BLaER1 (cell line): ENCODE measurements around the gene PRPF39.
"Not testable (repeated sequence)": the region's sequence is repeated elsewhere in the genome, so short reads cannot be mapped to it uniquely, and the experiment has no call there.

Experiments
- H3K27ac ChIP-seq: shearing (Covaris generic); formaldehyde crosslinking; 2 replicates; pipeline ENCODE4 v1.8.1; 2022
- H3K27me3 ChIP-seq: shearing (Covaris generic); formaldehyde crosslinking; 2 replicates; pipeline ENCODE4 v1.8.1; 2022
- H3K36me3 ChIP-seq: shearing (Covaris generic); formaldehyde crosslinking; 2 replicates; pipeline ENCODE4 v1.8.1; 2022
- H3K4me1 ChIP-seq: shearing (Covaris generic); formaldehyde crosslinking; 2 replicates; pipeline ENCODE4 v1.8.1; 2022
- H3K4me2 ChIP-seq: shearing (Covaris generic); formaldehyde crosslinking; 2 replicates; pipeline ENCODE4 v1.8.1; 2022
- H3K4me3 ChIP-seq: shearing (Covaris generic); formaldehyde crosslinking; 2 replicates; pipeline ENCODE4 v1.8.1; 2022
- H3K9ac ChIP-seq: shearing (Covaris generic); formaldehyde crosslinking; 2 replicates; pipeline ENCODE4 v1.8.1; 2022
- H3K9me3 ChIP-seq: shearing (Covaris generic); formaldehyde crosslinking; 2 replicates; pipeline ENCODE4 v1.8.1; 2022
- H4K20me1 ChIP-seq: shearing (Covaris generic); formaldehyde crosslinking; 2 replicates; pipeline ENCODE4 v1.8.1; 2022
- Cebpa-rat ChIP-seq: shearing (Covaris generic); IDR thresholded peaks from 2 replicates; pipeline ENCODE4 v1.8.1; 2022

PRPF39 gene

DNA sequence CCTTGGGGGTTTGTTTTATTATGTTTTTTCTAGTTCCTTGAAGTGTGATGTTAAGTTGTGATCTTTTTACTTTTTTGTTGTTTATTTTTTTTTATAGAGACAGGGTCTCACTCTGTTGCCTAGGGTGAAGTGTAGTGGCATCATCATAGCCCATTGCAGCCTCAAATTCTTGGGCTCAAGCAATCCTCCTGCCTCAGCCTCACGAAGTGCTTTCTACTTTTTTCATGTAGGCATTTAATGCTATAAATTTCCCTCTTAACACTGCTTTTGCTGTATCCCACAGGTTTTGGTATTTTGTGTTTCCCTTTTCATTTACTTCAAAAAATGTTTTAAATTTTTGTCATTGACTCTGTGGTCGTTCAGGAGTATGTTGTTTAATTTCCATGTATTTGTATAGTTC lies 26.6 kb upstream of the PRPF39 start:
- Histone ChIP-seq H3K36me3 (peaks cover 18% of the 10 kb centered on the region), H3K27me3 (no peaks in the 10 kb centered on the region), H3K4me1 (no peaks in the 10 kb centered on the region), H3K27ac (no peak overlapping the region), H3K4me3 (no peak overlapping the region), H4K20me1 (no peaks in the 10 kb centered on the region), H3K9me3 (0 out of 2 replicates have a peak, but pooled peaks cover 3% of the 10 kb centered on the region), H3K4me2 (no peak overlapping the region), H3K9ac (no peak overlapping the region)
- no peak for TF ChIP-seq Cebpa-rat

DNA sequence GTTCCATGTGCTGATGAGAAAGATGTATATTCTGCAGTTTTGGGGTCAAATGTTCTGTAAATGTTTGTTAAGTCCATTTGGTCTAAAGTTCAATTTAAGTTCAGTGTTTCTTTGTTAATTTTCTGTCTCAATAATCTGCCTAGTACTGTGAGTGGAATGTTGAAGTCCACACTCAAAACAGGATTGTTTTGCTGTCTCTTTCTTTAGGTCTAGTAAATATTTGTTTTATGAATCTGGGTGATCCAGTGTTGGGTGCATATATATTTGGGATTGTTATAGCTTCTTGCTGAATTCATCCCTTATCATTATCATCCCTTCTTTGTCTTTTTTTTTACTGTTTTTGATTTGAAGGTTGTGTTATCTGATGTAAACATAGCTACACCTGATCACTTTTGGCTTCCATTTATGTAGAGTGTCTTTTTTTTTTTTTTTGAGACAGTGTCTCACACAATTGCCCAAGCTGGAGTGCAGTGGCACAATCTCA lies 26.0 kb upstream of the PRPF39 start:
- peaks cover 18% of the 10 kb centered on the region for H3K36me3 ChIP-seq
- H3K9ac ChIP-seq = no peak overlapping the region
- no peaks in the 10 kb centered on the region for H3K4me1 ChIP-seq
- no peak overlapping the region for H3K27ac ChIP-seq
- 0 out of 2 replicates have a peak, but pooled peaks cover 3% of the 10 kb centered on the region for H3K9me3 ChIP-seq
- H4K20me1 ChIP-seq = no peaks in the 10 kb centered on the region
- H3K27me3 ChIP-seq = no peaks in the 10 kb centered on the region
- no peak overlapping the region for H3K4me3 ChIP-seq
- H3K4me2 ChIP-seq = no peak overlapping the region
- TF ChIP-seq Cebpa-rat = no peak

DNA sequence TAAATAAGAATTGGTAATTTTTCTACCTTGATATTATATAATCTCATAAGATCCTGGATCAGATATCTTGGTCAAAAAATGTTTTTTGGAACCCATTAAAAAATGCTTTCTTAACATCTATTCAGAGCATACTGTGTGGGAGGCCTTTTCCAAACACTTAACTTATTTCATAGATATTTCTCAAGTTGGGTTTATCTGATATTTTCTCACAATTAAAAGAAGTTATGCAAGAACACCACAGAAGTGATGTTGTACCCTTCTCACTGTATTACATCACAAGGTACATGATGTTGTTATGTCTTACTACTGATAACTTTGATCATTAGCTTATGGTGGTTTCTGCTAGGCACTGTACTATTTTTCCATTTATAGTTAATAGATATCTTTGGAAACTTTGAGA lies 23.4 kb upstream of the PRPF39 start:
- H3K36me3 ChIP-seq = 0 out of 2 replicates have a peak, but pooled peaks cover 5% of the 10 kb centered on the region
- no peak for TF ChIP-seq Cebpa-rat
- H3K4me1 ChIP-seq = no peaks in the 10 kb centered on the region
- no peak overlapping the region for H3K4me2 ChIP-seq
- no peaks in the 10 kb centered on the region for H4K20me1 ChIP-seq
- no peak overlapping the region for H3K4me3 ChIP-seq
- H3K9ac ChIP-seq = no peak overlapping the region
- no peaks in the 10 kb centered on the region for H3K27me3 ChIP-seq
- no peak overlapping the region for H3K27ac ChIP-seq
- 0 out of 2 replicates have a peak, but pooled peaks cover 3% of the 10 kb centered on the region for H3K9me3 ChIP-seq

DNA sequence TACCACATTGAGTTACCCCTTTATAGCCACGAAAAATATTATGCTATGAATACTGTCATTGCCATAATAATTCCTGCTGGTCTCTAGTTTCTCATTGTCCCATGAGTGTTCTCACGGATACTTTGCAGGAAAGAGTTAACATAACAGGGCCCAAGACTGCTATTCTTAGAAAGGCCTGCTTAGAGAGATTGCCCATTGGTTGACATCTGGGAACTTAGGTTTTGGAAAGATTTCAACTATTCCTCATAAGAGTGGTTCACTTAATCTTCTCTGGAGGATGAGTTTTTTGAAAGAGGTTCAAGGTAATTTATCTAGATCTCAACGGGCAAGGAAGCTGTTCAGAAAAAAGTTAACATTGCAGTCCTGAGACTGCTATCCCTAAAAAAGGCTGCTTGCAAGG lies 18.4 kb upstream of the PRPF39 start:
- no peaks in the 10 kb centered on the region for H3K4me1 ChIP-seq
- H4K20me1 ChIP-seq = no peaks in the 10 kb centered on the region
- TF ChIP-seq Cebpa-rat = no peak
- no peaks in the 10 kb centered on the region; the same call in 1 of the 2 replicates for H3K36me3 ChIP-seq
- no peak overlapping the region for H3K4me3 ChIP-seq
- no peak overlapping the region for H3K27ac ChIP-seq
- H3K9ac ChIP-seq = no peak overlapping the region
- H3K4me2 ChIP-seq = no peak overlapping the region
- no peaks in the 10 kb centered on the region for H3K9me3 ChIP-seq
- H3K27me3 ChIP-seq = no peaks in the 10 kb centered on the region

DNA sequence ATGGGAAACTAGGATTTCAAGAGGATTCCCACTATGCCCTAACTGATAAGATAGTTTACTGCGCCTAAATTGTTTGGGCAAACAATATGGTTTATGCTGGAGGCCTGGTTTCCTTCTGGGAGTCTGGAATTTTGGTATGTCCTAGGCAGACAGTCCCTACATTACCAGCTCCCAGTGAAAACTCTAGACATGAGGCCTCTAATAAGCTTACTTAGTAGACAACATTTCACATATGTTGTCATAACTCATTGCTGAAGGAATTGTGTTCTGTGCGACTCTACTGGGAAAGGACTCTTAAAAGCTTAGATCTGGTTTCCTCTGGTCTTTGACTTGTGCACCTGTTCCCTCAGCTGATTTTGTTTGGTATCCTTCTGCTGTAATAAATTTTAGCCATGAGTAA lies 18.0 kb upstream of the PRPF39 start:
- Histone ChIP-seq H3K36me3 (no peaks in the 10 kb centered on the region; the same call in 1 of the 2 replicates), H3K9me3 (no peaks in the 10 kb centered on the region), H3K4me2 (no peak overlapping the region), H3K27me3 (no peaks in the 10 kb centered on the region), H3K4me1 (no peaks in the 10 kb centered on the region), H3K4me3 (no peak overlapping the region), H3K9ac (no peak overlapping the region), H3K27ac (no peak overlapping the region), H4K20me1 (no peaks in the 10 kb centered on the region)
- no peak for TF ChIP-seq Cebpa-rat

DNA sequence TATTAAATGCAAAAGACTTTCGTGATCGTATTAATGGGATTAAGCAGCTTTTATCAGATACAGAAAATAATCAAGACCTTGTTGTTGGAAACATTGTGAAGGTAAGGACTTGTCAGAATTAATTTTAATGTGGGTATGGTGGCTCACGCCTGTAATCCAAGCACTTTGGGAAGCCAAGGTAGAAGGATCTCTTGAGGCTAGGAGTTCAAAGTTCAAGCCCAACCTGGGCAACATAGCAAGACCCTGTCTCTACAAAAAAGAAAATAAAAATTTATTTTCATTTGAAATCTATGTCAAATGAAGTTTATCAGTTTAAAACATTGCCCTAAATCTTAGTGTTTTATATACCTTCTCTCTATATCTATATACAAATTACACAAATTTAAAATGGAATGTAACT lies 17.2 kb upstream of the PRPF39 start:
- no peaks in the 10 kb centered on the region for H3K9me3 ChIP-seq
- H3K27me3 ChIP-seq = no peaks in the 10 kb centered on the region
- H3K9ac ChIP-seq = no peak overlapping the region
- H3K36me3 ChIP-seq = no peaks in the 10 kb centered on the region; the same call in 1 of the 2 replicates
- no peak for TF ChIP-seq Cebpa-rat
- H4K20me1 ChIP-seq = no peaks in the 10 kb centered on the region
- H3K27ac ChIP-seq = no peak overlapping the region
- H3K4me1 ChIP-seq = no peaks in the 10 kb centered on the region
- no peak overlapping the region for H3K4me3 ChIP-seq
- no peak overlapping the region for H3K4me2 ChIP-seq

DNA sequence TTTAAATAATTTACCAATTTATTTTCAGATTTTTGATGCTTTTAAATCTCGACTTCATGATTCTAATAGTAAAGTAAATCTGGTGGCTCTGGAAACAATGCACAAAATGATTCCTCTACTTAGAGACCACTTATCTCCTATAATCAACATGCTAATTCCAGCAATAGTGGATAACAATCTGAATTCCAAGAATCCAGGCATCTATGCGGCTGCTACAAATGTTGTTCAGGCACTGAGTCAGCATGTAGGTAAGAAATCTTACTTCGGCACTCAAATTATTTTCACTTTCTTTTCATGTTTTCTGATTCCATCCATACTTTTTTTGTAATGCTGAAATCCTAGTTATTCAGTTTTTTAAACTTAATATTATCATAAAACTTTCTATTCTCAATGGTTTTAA lies 15.5 kb upstream of the PRPF39 start:
- no peaks in the 10 kb centered on the region for H3K9me3 ChIP-seq
- no peaks in the 10 kb centered on the region for H4K20me1 ChIP-seq
- TF ChIP-seq Cebpa-rat = no peak
- no peaks in the 10 kb centered on the region for H3K4me1 ChIP-seq
- H3K9ac ChIP-seq = no peak overlapping the region
- no peak overlapping the region for H3K4me3 ChIP-seq
- no peaks in the 10 kb centered on the region; the same call in 1 of the 2 replicates for H3K36me3 ChIP-seq
- H3K4me2 ChIP-seq = no peak overlapping the region
- no peaks in the 10 kb centered on the region for H3K27me3 ChIP-seq
- H3K27ac ChIP-seq = no peak overlapping the region

DNA sequence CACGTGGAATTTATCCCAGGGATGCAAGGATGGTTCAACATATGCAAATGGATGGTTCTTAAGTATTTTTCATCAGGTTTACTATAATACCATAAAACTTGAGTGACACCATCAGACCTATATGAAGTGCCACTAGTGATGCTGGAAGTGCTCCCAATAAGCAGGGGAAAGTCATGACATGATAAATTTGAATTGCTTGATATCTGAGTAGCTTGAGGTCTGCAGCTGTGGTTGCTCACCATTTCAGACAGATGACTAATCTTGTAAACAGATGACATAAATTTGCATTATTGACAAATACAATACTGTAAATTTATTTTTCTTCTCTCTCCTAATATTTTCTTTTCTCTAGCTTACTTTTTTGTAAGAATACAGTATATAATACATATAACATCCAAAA lies 13.7 kb upstream of the PRPF39 start:
- TF ChIP-seq Cebpa-rat = no peak
- H3K9ac ChIP-seq = no peak overlapping the region

DNA sequence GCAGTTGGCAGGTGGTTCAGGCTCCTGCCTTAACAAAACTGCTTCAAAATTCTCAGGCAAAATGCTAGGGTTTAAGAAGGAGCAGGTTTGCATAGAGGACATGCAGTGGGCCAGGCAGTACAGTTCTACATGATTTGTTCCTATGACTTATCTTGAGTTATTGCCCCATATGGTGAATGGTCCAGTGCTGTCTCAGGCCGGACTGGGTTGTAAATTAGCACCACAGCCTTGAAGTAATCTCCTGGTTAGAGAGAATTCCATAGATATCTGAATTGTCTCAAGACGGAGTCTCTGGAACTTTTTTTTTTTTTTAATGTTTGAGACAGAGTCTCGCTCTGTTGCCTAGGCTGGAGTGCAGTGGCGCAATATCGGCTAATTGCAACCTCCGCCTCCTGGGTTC lies 11.8 kb upstream of the PRPF39 start:
- Histone ChIP-seq H3K27me3 (no peaks in the 10 kb centered on the region), H3K36me3 (no peaks in the 10 kb centered on the region; the same call in 1 of the 2 replicates), H3K9ac (no peak overlapping the region), H3K4me1 (no peaks in the 10 kb centered on the region), H3K4me3 (no peak overlapping the region), H3K4me2 (no peak overlapping the region), H4K20me1 (no peaks in the 10 kb centered on the region), H3K27ac (no peak overlapping the region), H3K9me3 (no peaks in the 10 kb centered on the region)
- no peak for TF ChIP-seq Cebpa-rat

More for the DNA sequence above, 13.7 kb upstream of the PRPF39 start:
- H3K4me3 ChIP-seq = no peak overlapping the region
- no peak overlapping the region for H3K4me2 ChIP-seq
- H3K9me3 ChIP-seq = no peaks in the 10 kb centered on the region
- H3K27me3 ChIP-seq = no peaks in the 10 kb centered on the region
- H3K4me1 ChIP-seq = no peaks in the 10 kb centered on the region
- H3K36me3 ChIP-seq = no peaks in the 10 kb centered on the region; the same call in 1 of the 2 replicates
- H3K27ac ChIP-seq = no peak overlapping the region
- H4K20me1 ChIP-seq = no peaks in the 10 kb centered on the region

DNA sequence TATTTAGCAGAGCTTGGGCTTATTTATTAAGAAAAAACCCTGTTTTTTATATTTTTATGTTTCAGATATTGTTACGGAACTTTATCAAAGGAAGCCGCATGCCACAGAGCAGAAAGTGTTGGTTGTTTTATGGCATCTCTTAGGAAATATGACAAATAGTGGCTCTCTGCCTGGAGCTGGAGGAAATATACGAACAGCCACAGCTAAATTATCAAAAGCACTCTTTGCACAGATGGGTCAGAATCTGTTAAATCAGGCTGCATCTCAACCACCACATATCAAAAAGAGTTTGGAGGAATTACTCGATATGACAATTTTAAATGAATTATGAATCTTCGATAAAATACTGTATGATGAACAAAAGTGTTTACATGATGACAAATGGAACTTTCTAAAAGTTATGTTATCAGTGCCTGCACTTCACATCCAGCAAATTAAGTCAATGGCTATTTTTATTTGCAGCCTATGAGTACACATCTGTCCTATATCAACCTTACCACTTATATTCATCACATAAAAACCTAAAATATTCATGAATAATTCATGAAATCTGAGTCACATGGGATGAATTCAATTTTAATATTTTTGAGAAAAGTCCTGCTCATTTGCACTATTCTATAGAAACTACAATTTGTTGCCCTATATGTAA lies 10.6 kb upstream of the PRPF39 start:
- no peaks in the 10 kb centered on the region; the same call in 1 of the 2 replicates for H3K36me3 ChIP-seq
- no peak overlapping the region for H3K9ac ChIP-seq
- no peaks in the 10 kb centered on the region for H3K27me3 ChIP-seq
- H3K4me2 ChIP-seq = no peak overlapping the region
- no peak for TF ChIP-seq Cebpa-rat
- H3K9me3 ChIP-seq = no peaks in the 10 kb centered on the region
- no peaks in the 10 kb centered on the region for H3K4me1 ChIP-seq
- no peaks in the 10 kb centered on the region for H4K20me1 ChIP-seq
- H3K4me3 ChIP-seq = no peak overlapping the region
- no peak overlapping the region for H3K27ac ChIP-seq

DNA sequence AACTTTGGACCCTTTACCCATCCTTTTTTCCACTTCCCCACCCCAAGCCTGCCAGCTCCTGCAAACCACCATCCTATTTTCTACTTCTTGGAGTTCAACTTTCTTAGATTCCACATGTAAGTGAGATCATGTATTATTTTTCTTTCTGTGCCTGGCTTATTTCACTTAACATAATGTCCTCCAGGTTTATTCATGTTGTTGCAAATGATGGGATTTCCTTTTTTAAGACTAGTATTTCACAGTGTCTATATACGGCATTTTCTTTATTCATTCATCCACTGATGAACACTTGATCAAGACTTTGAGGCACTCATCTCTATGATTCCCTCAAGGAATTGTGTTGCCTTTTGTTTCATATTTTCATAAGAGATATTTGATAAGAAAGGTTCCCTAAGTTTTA lies 5.6 kb upstream of the PRPF39 start:
- no peak for TF ChIP-seq Cebpa-rat
- Histone ChIP-seq H3K4me2 (no peak overlapping the region), H3K36me3 (no peaks in the 10 kb centered on the region), H3K4me1 (peaks cover 2% of the 10 kb centered on the region), H3K9ac (no peak overlapping the region), H4K20me1 (no peaks in the 10 kb centered on the region), H3K4me3 (no peak overlapping the region), H3K9me3 (peaks cover 4% of the 10 kb centered on the region; the same call in 1 of the 2 replicates), H3K27me3 (no peaks in the 10 kb centered on the region), H3K27ac (no peak overlapping the region)

DNA sequence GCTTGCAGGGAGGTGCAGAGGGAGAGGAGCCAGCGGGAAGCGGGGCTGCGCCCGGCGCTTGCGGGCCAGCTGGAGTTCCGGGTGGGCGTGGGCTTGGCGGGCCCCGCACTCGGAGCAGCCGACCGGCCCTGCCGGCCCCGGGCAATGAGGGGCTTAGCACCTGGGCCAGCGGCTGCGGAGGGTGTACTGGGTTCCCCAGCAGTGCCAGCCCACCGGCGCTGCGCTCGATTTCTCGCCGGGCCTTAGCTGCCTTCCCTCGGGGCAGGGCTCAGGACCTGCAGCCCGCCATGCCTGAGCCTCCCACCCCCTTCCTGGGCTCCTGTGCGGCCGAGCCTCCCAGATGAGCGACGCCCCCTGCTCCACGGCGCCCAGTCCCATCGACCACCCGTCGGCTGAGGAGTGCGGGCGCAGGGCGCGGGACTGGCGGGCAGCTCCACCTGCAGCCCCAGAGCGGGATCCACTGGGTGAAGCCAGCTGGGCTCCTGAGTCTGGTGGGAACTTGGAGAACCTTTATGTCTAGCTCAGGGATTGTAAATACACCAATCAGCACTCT lies 3.4 kb upstream of the PRPF39 start:
- H3K27me3 ChIP-seq, H3K9ac ChIP-seq, H3K27ac ChIP-seq, H3K4me2 ChIP-seq, H3K36me3 ChIP-seq, H3K9me3 ChIP-seq, H3K4me3 ChIP-seq: not testable (repeated sequence)
- Histone ChIP-seq H4K20me1 (peaks cover 14% of the 10 kb centered on the region), H3K4me1 (peaks cover 11% of the 10 kb centered on the region)

DNA sequence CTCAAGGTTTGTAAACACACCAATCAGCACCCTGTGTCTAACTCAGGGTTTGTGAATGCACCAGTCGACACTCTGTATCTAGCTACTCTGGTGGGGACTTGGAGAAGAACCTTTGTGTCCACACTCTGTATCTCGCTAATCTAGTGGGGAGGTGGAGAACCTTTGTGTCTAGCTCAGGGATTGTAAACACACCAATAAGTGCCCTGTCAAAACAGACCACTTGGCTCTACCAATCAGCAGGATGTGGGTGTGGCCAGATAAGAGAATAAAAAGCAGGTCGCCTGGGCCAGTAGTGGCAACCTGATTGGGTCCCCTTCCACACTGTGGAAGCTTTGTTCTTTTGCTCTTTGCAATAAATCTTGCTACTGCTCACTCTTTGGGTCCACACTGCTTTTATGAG lies 2.8 kb upstream of the PRPF39 start:
- H3K36me3 ChIP-seq, H3K9me3 ChIP-seq, H3K27me3 ChIP-seq, H3K27ac ChIP-seq, H3K4me3 ChIP-seq, H3K9ac ChIP-seq, H3K4me2 ChIP-seq: not testable (repeated sequence)
- peaks cover 20% of the 10 kb centered on the region for H4K20me1 ChIP-seq
- H3K4me1 ChIP-seq = peaks cover 17% of the 10 kb centered on the region
